ENCODE measurements around the gene CTNNA3.
"Not testable (repeated sequence)": the region's sequence is repeated elsewhere in the genome, so short reads cannot be mapped to it uniquely, and the experiment has no call there.

Gene CTNNA3

DNA sequence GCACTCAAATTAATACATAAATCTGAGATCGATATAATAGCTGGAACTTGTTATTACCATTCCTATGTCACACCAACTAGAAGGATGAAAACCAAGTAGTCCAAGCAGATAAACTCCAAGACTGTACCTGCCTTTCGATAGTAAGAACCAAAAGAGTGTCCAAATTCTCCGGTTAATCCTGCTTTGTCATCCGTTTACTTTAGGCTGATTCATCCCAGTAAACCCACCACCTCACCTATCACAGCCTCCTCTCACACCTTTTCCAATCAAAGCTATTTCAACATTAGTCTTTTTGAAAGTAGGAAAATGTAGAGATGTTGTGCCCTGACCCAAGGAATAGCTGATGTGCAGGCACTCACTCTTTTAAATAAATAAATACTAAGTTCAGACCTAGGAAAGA lies 177.2 kb downstream of the CTNNA3 start:
- no peak for DNase-seq (ENCODE audit: low read depth in 2 of 2, low spot score in 1 of 2)

DNA sequence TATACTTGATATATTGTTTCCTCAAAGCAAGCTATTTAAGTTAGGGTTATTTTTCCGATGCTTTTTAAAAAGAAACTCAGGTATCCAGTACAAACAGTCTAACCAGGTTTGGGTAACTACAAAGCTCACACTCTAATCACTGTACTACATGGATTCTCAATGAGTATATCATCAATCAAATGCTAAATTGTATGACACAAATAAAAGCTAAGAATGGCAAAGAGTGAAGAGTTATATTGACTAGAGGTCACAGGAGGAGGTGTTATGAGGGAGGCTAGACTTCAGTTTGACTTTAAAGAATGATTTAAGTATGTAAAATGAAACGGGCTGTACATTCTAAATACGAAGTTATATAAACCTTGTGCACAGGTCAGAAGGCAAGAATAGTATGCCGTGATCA lies 178.0 kb downstream of the CTNNA3 start:
- DNase-seq (ENCODE audit: low read depth in 2 of 2, low spot score in 1 of 2), result no peak

GRCh38 chr10:67506757-67507091 lies 189.3 kb downstream of the CTNNA3 start:
- DNase-seq (ENCODE audit: low read depth in 2 of 2, low spot score in 1 of 2), result no peak

DNA sequence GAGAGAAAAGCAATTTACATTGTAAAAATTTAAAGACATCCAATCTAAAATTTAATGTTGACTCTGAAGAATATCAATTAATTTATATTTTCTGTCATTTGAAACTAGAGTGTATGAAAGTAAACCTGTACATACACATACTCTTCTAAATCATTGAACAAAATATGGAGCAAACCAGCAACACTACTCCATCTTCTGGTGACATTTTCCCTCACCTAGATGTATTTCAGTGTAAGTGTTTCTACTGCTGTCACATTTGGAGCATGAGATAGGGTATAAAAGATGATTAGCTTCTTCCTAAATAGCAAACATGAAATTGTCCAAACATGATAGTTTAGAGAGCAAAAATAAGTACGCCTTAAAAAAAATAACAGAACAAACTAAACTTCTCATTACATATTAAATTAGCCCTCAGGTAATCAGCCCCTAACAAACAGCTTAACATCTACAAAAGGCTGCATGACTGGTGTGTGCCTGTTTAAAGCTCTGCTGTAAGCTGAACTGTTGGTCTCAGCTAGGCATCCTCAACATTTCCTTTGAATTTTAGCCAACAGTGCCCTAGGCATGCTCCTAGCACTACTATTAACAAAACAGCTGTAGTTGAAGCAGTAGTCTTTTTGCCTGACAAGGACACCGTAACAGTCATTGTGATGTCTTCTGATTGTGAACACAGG lies 189.8 kb downstream of the CTNNA3 start:
- no peak for DNase-seq (ENCODE audit: low read depth in 2 of 2, low spot score in 1 of 2)

GRCh38 chr10:67492317-67493019 lies 203.5 kb downstream of the CTNNA3 start:
- no peak for DNase-seq (ENCODE audit: low read depth in 2 of 2, low spot score in 1 of 2)

DNA sequence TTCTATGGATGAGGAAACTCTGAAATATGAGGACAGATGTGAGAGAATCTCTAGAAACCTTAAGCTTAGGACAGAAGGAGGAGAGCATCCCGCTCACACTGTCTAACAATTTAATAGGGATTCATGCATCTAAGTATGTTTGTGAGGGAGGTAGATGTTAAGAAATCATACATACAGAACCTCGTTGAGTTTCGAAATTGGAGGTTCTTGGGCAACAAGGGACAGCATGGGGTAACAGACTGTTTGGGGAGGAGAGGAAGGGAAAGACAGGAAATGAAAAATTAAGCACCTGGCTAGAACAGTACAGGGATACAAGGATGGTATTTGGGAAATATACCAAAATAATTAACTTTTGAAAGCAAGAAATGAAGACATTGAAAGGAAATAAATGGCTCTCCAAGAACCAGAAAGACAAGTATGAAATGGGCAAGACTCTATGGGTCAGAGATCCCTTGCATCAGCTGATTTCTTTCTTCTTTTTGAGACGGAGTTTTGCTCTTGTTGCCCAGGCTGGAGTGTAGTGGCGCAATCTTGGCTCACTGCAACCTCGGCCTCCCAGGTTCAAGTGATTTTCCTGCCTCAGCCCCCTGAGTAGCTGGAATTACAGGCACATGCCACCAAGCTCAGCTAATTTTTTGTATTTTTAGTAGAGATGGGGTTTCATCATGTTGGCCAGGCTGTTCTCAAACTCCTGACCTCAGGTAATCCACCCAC lies 207.9 kb downstream of the CTNNA3 start:
- no peak for DNase-seq (ENCODE audit: low read depth in 2 of 2, low spot score in 1 of 2)

DNA sequence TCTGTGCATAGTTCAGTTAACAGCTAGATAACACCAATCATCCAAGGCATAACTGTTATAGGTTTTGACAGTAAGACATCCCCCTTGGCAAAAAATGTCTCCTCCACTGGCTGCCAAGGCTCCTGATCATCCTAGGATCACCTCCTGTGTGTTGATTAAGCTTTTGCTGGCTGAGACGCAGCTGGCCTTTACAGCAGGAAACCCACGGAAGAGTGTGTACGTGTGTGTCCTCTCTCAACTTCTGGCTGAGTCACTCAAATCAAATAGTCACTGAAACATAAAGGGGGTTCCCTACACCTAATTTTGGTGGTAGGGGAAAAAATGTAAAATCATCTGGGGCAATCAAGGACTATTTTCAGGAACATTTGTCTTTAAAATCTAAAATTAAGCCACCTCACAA lies 208.8 kb downstream of the CTNNA3 start:
- no peak for DNase-seq (ENCODE audit: low read depth in 2 of 2, low spot score in 1 of 2)

DNA sequence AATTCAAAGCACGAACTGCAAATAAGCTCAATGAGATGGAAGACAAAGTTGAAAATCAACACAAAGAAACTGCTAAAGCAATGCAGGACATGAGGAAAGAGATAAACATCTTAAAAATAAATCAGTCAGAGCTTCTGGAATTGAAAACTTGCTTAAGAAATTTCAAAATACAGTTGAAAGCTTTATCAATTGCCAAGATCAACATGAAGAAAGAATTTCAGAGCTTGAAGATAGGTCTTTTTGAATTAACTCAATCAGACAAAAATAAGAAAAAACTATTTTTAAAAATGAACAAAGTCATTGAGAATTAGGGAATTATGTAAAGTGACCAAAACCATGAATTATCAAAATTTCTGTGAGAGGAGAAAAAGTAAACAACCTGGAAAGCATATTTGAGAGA lies 218.1 kb downstream of the CTNNA3 start:
- no peak for DNase-seq (ENCODE audit: low read depth in 2 of 2, low spot score in 1 of 2)

GRCh38 chr10:67476201-67476600 lies 219.8 kb downstream of the CTNNA3 start:
- DNase-seq (ENCODE audit: low read depth in 2 of 2, low spot score in 1 of 2), result no peak

DNA sequence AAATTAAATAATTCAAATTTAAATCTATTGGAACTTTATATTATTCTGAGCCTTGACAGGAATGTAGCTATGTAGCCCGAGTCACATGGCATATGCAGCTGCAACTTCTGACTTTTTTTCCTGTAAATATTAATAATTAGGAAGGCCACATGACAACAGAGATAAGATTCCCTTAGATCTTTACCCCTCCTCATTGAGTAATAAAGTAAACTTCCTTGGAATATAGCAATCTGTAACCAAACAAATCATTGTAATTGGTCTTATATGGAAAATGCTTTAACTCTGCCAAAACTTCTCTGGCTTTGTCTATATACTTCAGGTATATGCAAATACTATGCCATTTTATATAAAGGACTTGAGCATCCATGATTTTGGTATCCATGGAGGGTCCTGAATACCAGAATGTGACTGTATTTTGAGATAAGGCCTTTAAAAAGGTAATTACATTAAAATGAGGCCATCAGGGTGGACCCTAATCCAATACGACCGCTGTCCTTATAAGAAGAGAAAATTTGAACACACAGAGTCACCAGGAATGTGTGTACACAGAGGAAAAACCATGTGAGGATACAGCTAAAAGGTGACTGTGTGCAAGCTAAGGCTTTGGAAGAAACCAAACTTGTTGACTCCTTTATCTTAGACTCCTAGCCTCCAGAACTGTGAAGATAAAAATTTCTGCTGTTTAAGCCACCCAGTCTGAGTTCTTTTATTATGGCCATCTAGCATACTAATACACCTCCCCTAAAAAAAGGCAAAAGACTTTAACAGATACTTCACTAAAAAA lies 222.0 kb downstream of the CTNNA3 start:
- no peak for DNase-seq (ENCODE audit: low read depth in 2 of 2, low spot score in 1 of 2)

GRCh38 chr10:67471022-67471421 lies 225.0 kb downstream of the CTNNA3 start:
- no peak for DNase-seq (ENCODE audit: low read depth in 2 of 2, low spot score in 1 of 2)

- DNase-seq (ENCODE audit: low read depth in 2 of 2, low spot score in 1 of 2), result no peak
These were observed 231.7 kb downstream of the CTNNA3 start for GRCh38 chr10:67464278-67464677.

GRCh38 chr10:67452892-67453291 lies 243.1 kb downstream of the CTNNA3 start:
- DNase-seq (ENCODE audit: low read depth in 2 of 2, low spot score in 1 of 2), result no peak

DNA sequence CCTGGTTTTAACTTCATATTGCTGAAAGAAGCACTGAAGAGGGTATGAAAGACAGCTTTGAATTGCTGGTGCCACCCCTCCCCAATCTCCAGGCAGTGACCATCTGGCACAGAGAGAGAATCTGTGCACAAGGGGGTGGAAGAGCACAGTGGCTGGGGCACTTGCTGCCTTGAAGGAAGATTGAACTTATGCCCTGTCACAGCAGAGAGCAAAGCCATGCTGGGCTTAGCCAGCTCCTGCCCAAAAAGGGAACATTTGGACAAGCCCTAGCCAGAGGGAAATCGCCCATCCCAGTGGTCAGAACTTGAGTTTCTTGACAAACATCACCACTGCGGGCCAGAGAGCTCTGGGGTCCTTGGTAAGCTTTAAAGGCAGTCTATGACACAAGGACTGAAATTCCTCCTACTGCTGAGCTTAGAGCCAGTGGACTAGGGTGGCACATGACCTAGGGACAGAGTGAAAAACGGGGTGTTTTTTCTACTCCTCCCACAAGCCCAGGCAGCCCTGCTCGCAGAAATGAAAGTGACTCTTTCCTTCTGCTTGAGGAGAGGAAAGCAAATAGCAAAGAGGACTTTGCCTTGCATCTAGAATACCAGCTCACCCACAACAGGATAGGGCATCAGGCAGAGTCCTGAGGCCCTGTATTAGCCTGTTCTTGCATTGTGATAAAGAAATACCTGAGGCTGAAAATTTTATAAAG lies 257.2 kb downstream of the CTNNA3 start:
- DNase-seq (ENCODE audit: low read depth in 2 of 2, low spot score in 1 of 2), result no peak

DNA sequence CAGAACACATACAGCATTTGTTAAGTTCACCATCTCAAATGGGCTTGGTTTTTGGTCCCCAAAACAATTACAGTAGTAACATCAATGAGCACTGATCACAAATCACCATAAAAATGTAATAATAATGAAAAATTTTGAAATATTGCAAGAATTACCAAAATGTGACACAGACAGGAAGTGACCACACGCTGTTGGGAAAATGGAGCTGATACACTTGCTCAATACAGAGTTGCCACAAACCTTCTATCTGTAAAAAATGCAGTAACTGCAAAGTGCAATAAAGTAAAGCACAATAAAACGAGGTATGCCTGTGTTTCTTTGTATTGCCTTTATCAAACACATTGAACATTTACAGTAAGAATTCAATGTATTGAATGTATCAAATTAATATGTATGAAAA lies 262.7 kb downstream of the CTNNA3 start:
- DNase-seq (ENCODE audit: low read depth in 2 of 2, low spot score in 1 of 2), result no peak

GRCh38 chr10:67402620-67403019 lies 293.4 kb downstream of the CTNNA3 start:
- no peak for DNase-seq (ENCODE audit: low read depth in 2 of 2, low spot score in 1 of 2)

- no peak for DNase-seq (ENCODE audit: low read depth in 2 of 2, low spot score in 1 of 2)
These were observed 294.3 kb downstream of the CTNNA3 start for GRCh38 chr10:67401711-67402110.

DNA sequence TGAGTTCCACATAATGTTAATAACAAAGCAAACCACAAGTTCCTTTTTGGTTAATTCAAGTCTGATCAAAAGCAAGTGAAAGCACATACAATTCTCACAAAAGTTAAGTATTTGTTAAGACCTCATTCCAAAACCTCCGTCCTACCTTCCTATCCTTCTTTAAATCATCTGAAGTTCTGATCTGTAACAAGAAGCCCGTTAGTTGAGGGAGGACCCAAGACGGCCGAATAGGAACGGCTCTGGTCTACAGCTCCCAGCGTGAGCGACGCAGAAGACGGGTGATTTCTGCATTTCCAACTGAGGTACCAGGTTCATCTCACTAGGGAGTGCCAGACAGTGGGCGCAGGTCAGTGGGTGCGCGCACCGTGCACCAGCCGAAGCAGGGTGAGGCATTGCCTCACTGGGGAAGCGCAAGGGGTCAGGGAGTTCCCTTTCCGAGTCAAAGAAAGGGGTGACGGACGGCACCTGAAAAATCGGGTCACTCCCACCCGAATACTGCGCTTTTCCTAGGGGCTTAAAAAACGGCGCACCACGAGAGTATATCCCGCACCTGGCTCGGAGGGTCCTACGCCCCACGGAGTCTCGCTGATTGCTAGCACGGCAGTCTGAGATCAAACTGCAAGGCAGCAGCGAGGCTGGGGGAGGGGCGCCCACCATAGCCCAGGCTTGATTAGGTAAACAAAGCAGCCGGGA lies 309.0 kb downstream of the CTNNA3 start:
- not testable (repeated sequence) for DNase-seq (ENCODE audit: low read depth in 2 of 2, low spot score in 1 of 2)

DNA sequence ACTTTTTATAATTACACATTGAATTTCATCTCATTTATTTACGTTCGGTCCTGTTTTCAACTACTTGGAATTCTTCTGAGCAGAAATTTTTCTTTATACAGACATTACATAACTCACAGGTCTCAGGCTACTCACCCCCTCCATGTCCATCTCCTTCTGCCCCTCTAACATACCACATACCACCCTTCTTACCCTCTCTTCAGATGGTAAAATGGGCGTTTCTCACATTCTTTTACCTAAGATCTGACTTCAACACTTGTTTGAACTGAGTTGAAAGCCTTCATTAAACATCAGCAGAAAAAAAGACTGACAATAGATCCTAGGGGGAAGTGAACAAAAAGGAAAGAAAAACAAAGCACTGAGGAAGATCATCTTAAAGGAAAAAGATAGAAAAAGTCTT lies 309.7 kb downstream of the CTNNA3 start:
- DNase-seq (ENCODE audit: low read depth in 2 of 2, low spot score in 1 of 2), result no peak

DNA sequence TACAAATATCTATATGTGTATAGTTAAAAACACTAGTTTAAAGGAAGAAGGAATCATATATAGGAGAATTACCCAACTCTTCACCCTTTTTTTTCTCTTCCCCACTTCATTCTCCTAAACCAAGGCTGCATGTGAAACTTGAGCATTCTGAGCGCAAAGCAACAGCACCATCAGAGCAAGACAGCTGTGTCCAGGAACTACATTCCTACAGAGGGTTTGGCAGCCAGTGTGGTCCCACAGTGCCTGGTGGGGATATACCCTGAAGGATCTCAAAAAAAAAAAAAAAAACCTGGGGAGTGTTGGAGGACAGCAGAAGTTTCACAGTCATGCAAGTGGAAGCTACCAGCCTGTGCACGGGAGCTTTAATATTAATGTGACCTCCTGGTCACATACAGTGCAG lies 310.4 kb downstream of the CTNNA3 start:
- no peak for DNase-seq (ENCODE audit: low read depth in 2 of 2, low spot score in 1 of 2)

DNA sequence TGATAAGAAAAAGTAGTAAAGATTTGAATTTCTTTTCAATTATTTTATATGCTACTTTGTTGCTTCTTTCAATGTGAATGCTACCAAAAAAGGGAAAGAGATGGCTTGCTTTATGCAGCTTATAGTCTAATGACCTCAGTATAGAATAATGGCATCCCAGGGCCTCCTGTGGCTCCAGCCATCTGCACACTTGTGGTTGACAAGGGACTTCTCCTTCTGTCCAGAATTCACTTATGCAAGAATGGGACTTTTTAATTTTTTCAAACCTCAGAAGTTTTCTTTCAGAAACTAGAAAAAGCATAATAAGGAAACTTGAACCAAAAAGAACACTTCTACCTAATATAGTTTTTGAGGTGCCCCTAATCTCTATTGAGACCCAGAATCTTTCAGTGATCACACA lies 310.9 kb downstream of the CTNNA3 start:
- DNase-seq (ENCODE audit: low read depth in 2 of 2, low spot score in 1 of 2), result no peak
